SK-N-SH treated with all-trans-retinoic acid at 6 μM for 48 hours (cell line): Measurements from ENCODE around the gene VAV3.

ENCODE experiments used
- ARNTL ChIP-seq: fragments of 450-650 bp; formaldehyde crosslinking; IDR thresholded peaks from 2 replicates; pipeline ENCODE4 v1.5.0; 2020; ENCODE audit warnings: low read depth, mild to moderate bottlenecking, moderate library complexity, borderline replicate concordance
- CSDC2 ChIP-seq: fragments of 250-450 bp; sonication (Bioruptor Pico); IDR thresholded peaks from 2 replicates; pipeline ENCODE4 v1.5.0; 2020; ENCODE audit warnings: mild to moderate bottlenecking, moderate library complexity
- ISL1 ChIP-seq: fragments of 250-450 bp; sonication (Bioruptor Pico); IDR thresholded peaks from 2 replicates; pipeline ENCODE4 v2.1.2; 2022; ENCODE audit warnings: mild to moderate bottlenecking, moderate library complexity
- PPARA ChIP-seq: fragments of 250-450 bp; sonication (Bioruptor Pico); IDR thresholded peaks from 2 replicates; pipeline ENCODE4 v1.5.0; 2020; ENCODE audit warnings: mild to moderate bottlenecking, borderline replicate concordance
- RARB ChIP-seq: fragments of 250-450 bp; sonication (Bioruptor Pico); IDR thresholded peaks from 2 replicates; pipeline ENCODE4 v1.8.0; 2021; ENCODE audit warnings: mild to moderate bottlenecking, moderate library complexity
- TCF4 ChIP-seq: fragments of 250-450 bp; sonication (Bioruptor Pico); IDR thresholded peaks from 2 replicates; pipeline ENCODE4 v1.8.0; 2021; ENCODE audit warnings: mild to moderate bottlenecking, moderate library complexity, borderline replicate concordance
- ZC3H10 ChIP-seq: fragments of 250-450 bp; sonication (Bioruptor Pico); IDR thresholded peaks from 2 replicates; pipeline ENCODE4 v1.5.1; 2021; ENCODE audit warnings: mild to moderate bottlenecking, moderate library complexity
- ZFP30 ChIP-seq: fragments of 450-650 bp; formaldehyde crosslinking; IDR thresholded peaks from 2 replicates; pipeline ENCODE4 v1.5.0; 2022; ENCODE audit warnings: mild to moderate bottlenecking, moderate library complexity
- ZNF70 ChIP-seq: fragments of 450-650 bp; formaldehyde crosslinking; IDR thresholded peaks from 2 replicates; pipeline ENCODE4 v1.5.0; 2020; ENCODE audit warnings: mild to moderate bottlenecking, moderate library complexity
- ZNF8 ChIP-seq: fragments of 450-650 bp; formaldehyde crosslinking; IDR thresholded peaks from 2 replicates; pipeline ENCODE4 v1.5.0; 2020; ENCODE audit warnings: mild to moderate bottlenecking, moderate library complexity
- TF ChIP-seq, protein P1 (sequence below): fragments of 250-450 bp; sonication (Bioruptor Pico); IDR thresholded peaks from 2 replicates; pipeline ENCODE4 v1.5.1; 2020; ENCODE audit warnings: low read depth, mild to moderate bottlenecking, moderate library complexity
- TF ChIP-seq, protein P2 (sequence below): fragments of 250-450 bp; sonication (Bioruptor Pico); IDR thresholded peaks from 2 replicates; pipeline ENCODE4 v1.8.0; 2020; ENCODE audit warnings: mild to moderate bottlenecking, moderate library complexity, borderline replicate concordance
- TF ChIP-seq, protein P3 (sequence below): fragments of 250-450 bp; sonication (Bioruptor Pico); IDR thresholded peaks from 2 replicates; pipeline ENCODE4 v1.8.0; 2021; ENCODE audit warnings: low read depth, mild to moderate bottlenecking, moderate library complexity, borderline replicate concordance

DNA sequence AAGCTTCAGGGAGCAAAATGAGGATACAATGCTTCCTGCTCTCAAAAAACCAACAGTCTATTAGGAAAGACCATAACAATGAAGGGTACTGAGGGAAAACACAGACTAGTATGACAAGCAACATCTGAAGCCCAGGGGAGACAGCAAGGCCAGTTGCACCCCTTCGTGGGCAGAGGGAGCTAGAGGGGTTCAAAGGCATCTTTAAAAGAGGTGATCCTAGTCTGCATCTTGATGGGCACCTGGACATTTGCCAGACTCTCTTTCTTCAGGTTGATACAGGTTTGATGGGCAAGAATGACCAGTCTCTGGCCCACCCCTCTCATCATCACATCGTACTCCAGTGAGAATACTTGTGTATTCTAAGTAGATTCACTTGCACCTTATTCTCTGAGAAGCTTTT, 177.7 kb downstream of the VAV3 start:
- TF ChIP-seq, protein P1, sequence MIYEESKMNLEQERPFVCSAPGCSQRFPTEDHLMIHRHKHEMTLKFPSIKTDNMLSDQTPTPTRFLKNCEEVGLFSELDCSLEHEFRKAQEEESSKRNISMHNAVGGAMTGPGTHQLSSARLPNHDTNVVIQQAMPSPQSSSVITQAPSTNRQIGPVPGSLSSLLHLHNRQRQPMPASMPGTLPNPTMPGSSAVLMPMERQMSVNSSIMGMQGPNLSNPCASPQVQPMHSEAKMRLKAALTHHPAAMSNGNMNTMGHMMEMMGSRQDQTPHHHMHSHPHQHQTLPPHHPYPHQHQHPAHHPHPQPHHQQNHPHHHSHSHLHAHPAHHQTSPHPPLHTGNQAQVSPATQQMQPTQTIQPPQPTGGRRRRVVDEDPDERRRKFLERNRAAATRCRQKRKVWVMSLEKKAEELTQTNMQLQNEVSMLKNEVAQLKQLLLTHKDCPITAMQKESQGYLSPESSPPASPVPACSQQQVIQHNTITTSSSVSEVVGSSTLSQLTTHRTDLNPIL (CRISPR knock-in tag), result no peak
- TF ChIP-seq ZNF70 (CRISPR knock-in tag) (no peak), ISL1 (CRISPR knock-in tag) (no peak), ARNTL (CRISPR knock-in tag) (no peak), ZFP30 (CRISPR knock-in tag) (no peak), RARB (CRISPR knock-in tag) (no peak), PPARA (CRISPR knock-in tag) (no peak), ZC3H10 (no peak), CSDC2 (CRISPR knock-in tag) (no peak), ZNF8 (CRISPR knock-in tag) (no peak), TCF4 (CRISPR knock-in tag) (no peak)
- TF ChIP-seq, protein P2, sequence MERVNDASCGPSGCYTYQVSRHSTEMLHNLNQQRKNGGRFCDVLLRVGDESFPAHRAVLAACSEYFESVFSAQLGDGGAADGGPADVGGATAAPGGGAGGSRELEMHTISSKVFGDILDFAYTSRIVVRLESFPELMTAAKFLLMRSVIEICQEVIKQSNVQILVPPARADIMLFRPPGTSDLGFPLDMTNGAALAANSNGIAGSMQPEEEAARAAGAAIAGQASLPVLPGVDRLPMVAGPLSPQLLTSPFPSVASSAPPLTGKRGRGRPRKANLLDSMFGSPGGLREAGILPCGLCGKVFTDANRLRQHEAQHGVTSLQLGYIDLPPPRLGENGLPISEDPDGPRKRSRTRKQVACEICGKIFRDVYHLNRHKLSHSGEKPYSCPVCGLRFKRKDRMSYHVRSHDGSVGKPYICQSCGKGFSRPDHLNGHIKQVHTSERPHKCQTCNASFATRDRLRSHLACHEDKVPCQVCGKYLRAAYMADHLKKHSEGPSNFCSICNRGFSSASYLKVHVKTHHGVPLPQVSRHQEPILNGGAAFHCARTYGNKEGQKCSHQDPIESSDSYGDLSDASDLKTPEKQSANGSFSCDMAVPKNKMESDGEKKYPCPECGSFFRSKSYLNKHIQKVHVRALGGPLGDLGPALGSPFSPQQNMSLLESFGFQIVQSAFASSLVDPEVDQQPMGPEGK (CRISPR knock-in tag), result no peak
- TF ChIP-seq, protein P3, sequence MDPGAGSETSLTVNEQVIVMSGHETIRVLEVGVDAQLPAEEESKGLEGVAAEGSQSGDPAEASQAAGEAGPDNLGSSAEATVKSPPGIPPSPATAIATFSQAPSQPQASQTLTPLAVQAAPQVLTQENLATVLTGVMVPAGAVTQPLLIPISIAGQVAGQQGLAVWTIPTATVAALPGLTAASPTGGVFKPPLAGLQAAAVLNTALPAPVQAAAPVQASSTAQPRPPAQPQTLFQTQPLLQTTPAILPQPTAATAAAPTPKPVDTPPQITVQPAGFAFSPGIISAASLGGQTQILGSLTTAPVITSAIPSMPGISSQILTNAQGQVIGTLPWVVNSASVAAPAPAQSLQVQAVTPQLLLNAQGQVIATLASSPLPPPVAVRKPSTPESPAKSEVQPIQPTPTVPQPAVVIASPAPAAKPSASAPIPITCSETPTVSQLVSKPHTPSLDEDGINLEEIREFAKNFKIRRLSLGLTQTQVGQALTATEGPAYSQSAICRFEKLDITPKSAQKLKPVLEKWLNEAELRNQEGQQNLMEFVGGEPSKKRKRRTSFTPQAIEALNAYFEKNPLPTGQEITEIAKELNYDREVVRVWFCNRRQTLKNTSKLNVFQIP, result no peak
